ENCODE measurements around the gene COLEC11.

DNA sequence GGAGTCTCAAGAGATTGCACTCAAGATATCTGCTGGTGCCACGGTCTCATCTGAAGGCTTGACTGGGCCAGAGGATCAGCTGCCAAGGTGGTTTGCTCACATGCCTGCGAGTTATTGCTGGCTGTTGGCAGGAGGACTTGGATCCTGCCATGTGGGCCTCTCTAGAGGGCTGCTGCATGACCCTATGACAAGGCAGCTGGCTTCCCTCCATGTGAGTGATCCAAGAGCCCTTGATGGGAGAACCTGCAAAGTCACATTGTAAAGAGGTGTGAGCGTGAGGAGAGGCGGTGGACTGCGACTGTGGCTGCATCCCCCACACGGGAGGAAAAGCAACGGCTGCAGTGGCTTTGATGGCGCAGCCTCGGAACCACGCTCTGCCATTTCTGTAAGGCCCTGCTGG lies 59.1 kb downstream of the COLEC11 start:
- TF ChIP-seq EZH2 (conservative IDR thresholded peaks at IDR 0.05; ENCODE audit: low read depth, low read length) (no peak), ZNF724P (CRISPR knock-in tag; IDR thresholded peaks at IDR 0.05; ENCODE audit: borderline replicate concordance) (no peak), ZNF713 (CRISPR knock-in tag; IDR thresholded peaks at IDR 0.05) (no peak), ZNF83 (CRISPR knock-in tag; IDR thresholded peaks at IDR 0.05; ENCODE audit: borderline replicate concordance) (no peak), HDAC2 (CRISPR knock-in tag; IDR thresholded peaks at IDR 0.05) (no peak)
- TF ChIP-seq, protein P1, sequence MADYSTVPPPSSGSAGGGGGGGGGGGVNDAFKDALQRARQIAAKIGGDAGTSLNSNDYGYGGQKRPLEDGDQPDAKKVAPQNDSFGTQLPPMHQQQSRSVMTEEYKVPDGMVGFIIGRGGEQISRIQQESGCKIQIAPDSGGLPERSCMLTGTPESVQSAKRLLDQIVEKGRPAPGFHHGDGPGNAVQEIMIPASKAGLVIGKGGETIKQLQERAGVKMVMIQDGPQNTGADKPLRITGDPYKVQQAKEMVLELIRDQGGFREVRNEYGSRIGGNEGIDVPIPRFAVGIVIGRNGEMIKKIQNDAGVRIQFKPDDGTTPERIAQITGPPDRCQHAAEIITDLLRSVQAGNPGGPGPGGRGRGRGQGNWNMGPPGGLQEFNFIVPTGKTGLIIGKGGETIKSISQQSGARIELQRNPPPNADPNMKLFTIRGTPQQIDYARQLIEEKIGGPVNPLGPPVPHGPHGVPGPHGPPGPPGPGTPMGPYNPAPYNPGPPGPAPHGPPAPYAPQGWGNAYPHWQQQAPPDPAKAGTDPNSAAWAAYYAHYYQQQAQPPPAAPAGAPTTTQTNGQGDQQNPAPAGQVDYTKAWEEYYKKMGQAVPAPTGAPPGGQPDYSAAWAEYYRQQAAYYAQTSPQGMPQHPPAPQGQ (CRISPR knock-in tag; IDR thresholded peaks at IDR 0.05; ENCODE audit: borderline replicate concordance), result no peak
- TF ChIP-seq, protein P2, sequence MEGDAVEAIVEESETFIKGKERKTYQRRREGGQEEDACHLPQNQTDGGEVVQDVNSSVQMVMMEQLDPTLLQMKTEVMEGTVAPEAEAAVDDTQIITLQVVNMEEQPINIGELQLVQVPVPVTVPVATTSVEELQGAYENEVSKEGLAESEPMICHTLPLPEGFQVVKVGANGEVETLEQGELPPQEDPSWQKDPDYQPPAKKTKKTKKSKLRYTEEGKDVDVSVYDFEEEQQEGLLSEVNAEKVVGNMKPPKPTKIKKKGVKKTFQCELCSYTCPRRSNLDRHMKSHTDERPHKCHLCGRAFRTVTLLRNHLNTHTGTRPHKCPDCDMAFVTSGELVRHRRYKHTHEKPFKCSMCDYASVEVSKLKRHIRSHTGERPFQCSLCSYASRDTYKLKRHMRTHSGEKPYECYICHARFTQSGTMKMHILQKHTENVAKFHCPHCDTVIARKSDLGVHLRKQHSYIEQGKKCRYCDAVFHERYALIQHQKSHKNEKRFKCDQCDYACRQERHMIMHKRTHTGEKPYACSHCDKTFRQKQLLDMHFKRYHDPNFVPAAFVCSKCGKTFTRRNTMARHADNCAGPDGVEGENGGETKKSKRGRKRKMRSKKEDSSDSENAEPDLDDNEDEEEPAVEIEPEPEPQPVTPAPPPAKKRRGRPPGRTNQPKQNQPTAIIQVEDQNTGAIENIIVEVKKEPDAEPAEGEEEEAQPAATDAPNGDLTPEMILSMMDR (CRISPR knock-in tag; IDR thresholded peaks at IDR 0.05), result no peak
